H9 (cell line): ENCODE data around the gene CREBRF. TPM values are rescaled to one million over a fixed set of nuclear protein-coding genes. Genes with fewer than 3 reads are reported as not detected.

Experiments used
- DNase-seq: peaks from one replicate; pipeline ENCODE4 v3.0.0-alpha.2; 2017
- H2AFZ ChIP-seq: one replicate; pipeline ENCODE4 v1.6.1; 2013; ENCODE audit warnings: mild to moderate bottlenecking, low read length, control low read depth, moderate library complexity
- H2AK5ac ChIP-seq: 2 replicates; pipeline ENCODE4 v1.6.1; 2013; ENCODE audit warnings: low read length, control low read depth, mixed read lengths; ENCODE audit not compliant: insufficient read length
- H2BK120ac ChIP-seq: one replicate; pipeline ENCODE4 v1.6.1; 2013; ENCODE audit warnings: low read depth, mild to moderate bottlenecking, low read length, control low read depth, inconsistent platforms; ENCODE audit not compliant: poor library complexity, severe bottlenecking
- H2BK12ac ChIP-seq: 2 replicates; pipeline ENCODE4 v1.6.1; 2013; ENCODE audit warnings: low read length, control low read depth, mixed read lengths, low read depth; ENCODE audit not compliant: insufficient read length
- H2BK15ac ChIP-seq: 2 replicates; pipeline ENCODE4 v1.6.1; 2013; ENCODE audit warnings: low read depth, low read length, control low read depth
- H2BK20ac ChIP-seq: one replicate; pipeline ENCODE4 v1.6.1; 2013; ENCODE audit warnings: low read depth, mild to moderate bottlenecking, low read length, control low read depth, inconsistent platforms; ENCODE audit not compliant: poor library complexity, severe bottlenecking
- H2BK5ac ChIP-seq: 2 replicates; pipeline ENCODE4 v1.6.1; 2013; ENCODE audit warnings: low read length, control low read depth, mixed read lengths; ENCODE audit not compliant: insufficient read length
- H3K14ac ChIP-seq: 2 replicates; pipeline ENCODE4 v1.6.1; 2013; ENCODE audit warnings: low read length, control low read depth; ENCODE audit not compliant: insufficient read depth
- H3K18ac ChIP-seq: 2 replicates; pipeline ENCODE4 v1.6.1; 2013; ENCODE audit warnings: low read depth, mild to moderate bottlenecking, mixed read lengths, low read length, control low read depth; ENCODE audit not compliant: insufficient read length
- H3K23ac ChIP-seq: 2 replicates; pipeline ENCODE4 v1.6.1; 2013; ENCODE audit warnings: low read length, control low read depth, mixed read lengths, low read depth; ENCODE audit not compliant: insufficient read length
- H3K23me2 ChIP-seq: 2 replicates; pipeline ENCODE4 v1.6.1; 2013; ENCODE audit warnings: low read depth, mild to moderate bottlenecking, mixed read lengths, low read length, control low read depth; ENCODE audit not compliant: insufficient read length, poor library complexity, severe bottlenecking
- H3K27ac ChIP-seq: 2 replicates; pipeline ENCODE4 v1.5.1; 2013; ENCODE audit warnings: low read length, control low read depth, mixed read lengths, low read depth; ENCODE audit not compliant: insufficient read length
- H3K27me3 ChIP-seq: 2 replicates; pipeline ENCODE4 v1.6.1; 2013; ENCODE audit warnings: low read length, control low read depth, inconsistent platforms; ENCODE audit not compliant: insufficient read depth
- H3K4ac ChIP-seq: 2 replicates; pipeline ENCODE4 v1.6.1; 2013; ENCODE audit warnings: low read depth, mild to moderate bottlenecking, control low read depth, inconsistent platforms, low read length, moderate library complexity
- H3K4me1 ChIP-seq: 2 replicates; pipeline ENCODE4 v1.6.1; 2013; ENCODE audit warnings: low read length, control low read depth, inconsistent platforms; ENCODE audit not compliant: insufficient read depth
- H3K4me2 ChIP-seq: 2 replicates; pipeline ENCODE4 v1.6.1; 2013; ENCODE audit warnings: low read length, control low read depth, mixed read lengths; ENCODE audit not compliant: insufficient read length, insufficient read depth
- H3K56ac ChIP-seq: 2 replicates; pipeline ENCODE4 v1.6.1; 2013; ENCODE audit warnings: low read depth, mild to moderate bottlenecking, mixed read lengths, low read length, control low read depth; ENCODE audit not compliant: insufficient read length
- H3K79me1 ChIP-seq: 2 replicates; pipeline ENCODE4 v1.6.1; 2013; ENCODE audit warnings: low read depth, mild to moderate bottlenecking, moderate library complexity, low read length, control low read depth, inconsistent platforms; ENCODE audit not compliant: insufficient read depth, poor library complexity, severe bottlenecking
- H3K79me2 ChIP-seq: 2 replicates; pipeline ENCODE4 v1.6.1; 2013; ENCODE audit warnings: low read length, control low read depth, inconsistent platforms; ENCODE audit not compliant: insufficient read depth
- H3K9ac ChIP-seq: 2 replicates; pipeline ENCODE4 v1.6.1; 2013; ENCODE audit warnings: low read length, control low read depth, mixed read lengths; ENCODE audit not compliant: insufficient read length; ENCODE audit errors: extremely low read depth
- H3K9me3 ChIP-seq: one replicate; pipeline ENCODE4 v1.6.1; 2013; ENCODE audit warnings: low read depth, low read length, inconsistent platforms; ENCODE audit not compliant: control insufficient read depth
- H3T11ph ChIP-seq: one replicate; pipeline ENCODE4 v1.6.1; 2013; ENCODE audit warnings: mild to moderate bottlenecking, low read length, control low read depth, inconsistent platforms
- H4K20me1 ChIP-seq: one replicate; pipeline ENCODE4 v1.6.1; 2013; ENCODE audit not compliant: control insufficient read depth, insufficient read length, insufficient read depth
- H4K5ac ChIP-seq: 2 replicates; pipeline ENCODE4 v1.6.1; 2013; ENCODE audit warnings: low read depth, mild to moderate bottlenecking, mixed read lengths, low read length, control low read depth; ENCODE audit not compliant: insufficient read length
- H4K8ac ChIP-seq: replicated peaks from 2 replicates; pipeline ENCODE4 v1.6.1; 2013; ENCODE audit warnings: low read length, control low read depth, mixed read lengths, low read depth; ENCODE audit not compliant: insufficient read length
- H4K91ac ChIP-seq: 2 replicates; pipeline ENCODE4 v1.6.1; 2013; ENCODE audit warnings: low read depth, mild to moderate bottlenecking, moderate library complexity, mixed read lengths, low read length, control low read depth; ENCODE audit not compliant: insufficient read length
- H3K27ac Mint-ChIP-seq, 3 experiments: 2 replicates in 2 of 3; 3 replicates in 1 of 3; pipeline ENCODE4 v1.8.0; 2020 to 2021; ENCODE audit warnings: mixed read lengths in 3 of 3, mild to moderate bottlenecking in 1 of 3, moderate library complexity in 1 of 3
- H3K27me3 Mint-ChIP-seq: 2 replicates; pipeline ENCODE4 v1.8.0; 2021; ENCODE audit warnings: low read depth, mild to moderate bottlenecking, moderate library complexity, mixed read lengths
- H3K36me3 Mint-ChIP-seq, 3 experiments: 2 replicates in 2 of 3; 3 replicates in 1 of 3; pipeline ENCODE4 v1.8.0; 2020 to 2021; ENCODE audit warnings: low read depth in 3 of 3, mixed read lengths in 3 of 3; ENCODE audit not compliant: insufficient read depth in 1 of 3
- H3K4me1 Mint-ChIP-seq, 2 experiments: 2 replicates each; pipeline ENCODE4 v1.8.0; 2020; ENCODE audit warnings: mixed read lengths in 2 of 2
- H3K4me3 Mint-ChIP-seq, 2 experiments: 2 replicates in 1 of 2; 3 replicates in 1 of 2; pipeline ENCODE4 v1.8.0; 2020 to 2021; ENCODE audit warnings: mild to moderate bottlenecking in 2 of 2, mixed read lengths in 2 of 2, moderate library complexity in 1 of 2
- H3K9me3 Mint-ChIP-seq, 2 experiments: 2 replicates in 1 of 2; 3 replicates in 1 of 2; pipeline ENCODE4 v1.8.0; 2020; ENCODE audit warnings: mild to moderate bottlenecking in 2 of 2, mixed read lengths in 2 of 2, moderate library complexity in 1 of 2
- CTCF ChIP-seq: fragments of 200-600 bp; sonication (generic); conservative IDR thresholded peaks from 3 replicates; pipeline ENCODE4 v1.8.0; 2021; ENCODE audit warnings: antibody characterized with exemption, mild to moderate bottlenecking
- WGBS: extraction: QIAGEN DNeasy Blood & Tissue Kit; methylation state at CpG from one replicate; pipeline ENCODE4 v1.1.7; 2013; ENCODE audit warnings: missing lambda C conversion rate, low lambda C conversion rate, mixed read lengths; ENCODE audit not compliant: insufficient read length; ENCODE audit errors: extremely low coverage; 5-methylcytosine and 5-hydroxymethylcytosine counted together
- total RNA-seq: library from RNA; stranded (reverse); gene quantifications from 2 replicates; pipeline ENCODE4 v1.2.1, GENCODE V29; 2021

Gene CREBRF
- total RNA-seq, 1 experiment from 2014 or later: 2.7 TPM

- Histone ChIP-seq H3K9me3 (no peaks in the 10 kb centered on the region), H3K4me2 (peak within 1 kb of the TSS; percentile 99), H2AK5ac (no peak within 1 kb of the TSS), H2BK12ac (no peak within 1 kb of the TSS), H4K5ac (no peak within 1 kb of the TSS), H3K4me1 (peaks cover 9% of the 10 kb centered on the region), H4K8ac (no peak within 1 kb of the TSS), H3K4ac (no peak within 1 kb of the TSS), H3K18ac (no peak within 1 kb of the TSS), H2AFZ (no peak within 1 kb of the TSS), H4K20me1 (no peaks in the 10 kb centered on the region), H2BK20ac (no peak within 1 kb of the TSS), H3K9ac (peak within 1 kb of the TSS; percentile 62), H3K23ac (no peak within 1 kb of the TSS), H3K79me1 (no peaks in the 10 kb centered on the region), H4K91ac (no peak within 1 kb of the TSS), H2BK120ac (no peak within 1 kb of the TSS), H2BK15ac (no peak within 1 kb of the TSS), H3K56ac (no peak within 1 kb of the TSS), H2BK5ac (no peak within 1 kb of the TSS), H3T11ph (no peak within 1 kb of the TSS), H3K27ac (peak within 1 kb of the TSS; percentile 35), H3K27me3 (no peaks in the 10 kb centered on the region), H3K23me2 (peaks cover 4% of the 10 kb centered on the region), H3K14ac (no peak within 1 kb of the TSS; the same call in 1 of the 2 replicates), H3K79me2 (no peaks in the 10 kb centered on the region)
- Mint-ChIP-seq H3K27me3 (no peaks in the 10 kb centered on the region), H3K4me3 (peak within 1 kb of the TSS; percentile 97 to 99), H3K36me3 (peaks cover 9 to 13% (median 12%) of the 10 kb centered on the region in 3 experiments), H3K4me1 (peaks cover 13 to 15% of the 10 kb centered on the region in 2 experiments), H3K9me3 (no peaks in the 10 kb centered on the region), H3K27ac (peak within 1 kb of the TSS; percentile 97 to 98 (median 97); a peak in 6 of 7 replicates)
- WGBS: no CpG with 5 or more reads among the region's 48 CpGs
- TF ChIP-seq CTCF: peak; percentile 96
- DNase-seq: peak; percentile 98
Measured at GRCh38 chr5:173144200-173145176, 88.3 kb downstream of the CREBRF start, which contains the start of gene BNIP1. BNIP1 (plus strand) TSS chr5:173144531; CDS start chr5:173144546, 15 bp downstream.
